K562 treated with DMSO at 1 percent for 12 hours (cell line): Measurements from ENCODE around the gene MRPL2. TPM values are rescaled to one million over a fixed set of nuclear protein-coding genes. Genes with fewer than 3 reads are reported as not detected.

Source experiments
- total RNA-seq: library from RNA; unstranded; fragments of 300-600 nt; gene quantifications from 2 replicates; pipeline ENCODE4 v1.2.3, GENCODE V29; 2022; ENCODE audit not compliant: insufficient read depth

MRPL2 gene
- 113 and 127 TPM in 2 replicates for total RNA-seq

DNA sequence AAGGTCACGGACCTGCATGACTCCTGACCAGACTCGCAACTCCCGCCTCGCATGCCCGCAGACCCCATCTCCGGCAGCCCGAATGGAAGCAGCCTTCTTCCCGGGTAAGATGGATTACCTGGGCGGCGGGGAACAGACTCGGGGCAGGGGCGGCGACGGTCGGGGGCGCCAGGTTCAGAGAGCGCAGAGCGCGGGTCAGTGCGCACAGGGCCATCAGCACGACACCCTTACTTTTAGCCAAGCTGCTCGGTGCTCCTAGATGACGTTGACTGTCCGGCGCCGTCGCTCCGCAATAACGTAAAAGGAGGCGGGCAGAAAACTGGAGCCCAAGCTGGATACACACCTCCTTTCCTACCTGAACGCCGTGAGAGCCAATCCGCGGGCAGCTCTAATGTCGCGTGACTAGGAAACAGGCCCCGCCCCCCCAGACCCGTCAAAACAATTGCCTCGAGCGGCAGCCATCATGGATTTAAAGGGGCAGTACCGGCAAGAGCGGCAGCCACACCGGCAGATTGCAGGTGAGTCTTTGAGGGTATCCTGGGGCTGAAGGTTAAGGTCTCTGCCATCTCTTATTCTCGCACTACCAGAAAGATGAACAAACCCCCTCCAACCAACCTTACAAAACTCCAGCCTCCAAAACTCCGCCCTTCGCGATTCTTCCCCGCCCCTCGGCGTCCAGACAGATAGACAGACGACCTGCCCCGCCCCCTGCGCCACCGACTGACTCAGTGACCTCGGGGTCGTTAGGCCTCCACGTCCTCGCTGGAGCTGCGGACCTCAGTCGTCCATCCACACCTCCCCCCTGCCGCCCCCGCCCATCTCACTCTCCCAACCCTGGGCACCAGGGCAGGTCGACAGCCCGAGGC lies at the start of gene MRPL2, which contains the start of gene KLC4:
TSS of gene MRPL2 (minus strand) at position 267 of the 866 bp plus-strand sequence. CDS start at position 214, 53 bp downstream.
TSS of gene KLC4 (plus strand) at position 464 of the 866 bp plus-strand sequence. CDS start 1,705 bp downstream, outside the sequence.

GRCh38 chr6:43075670-43076463 lies 16.6 kb upstream of the MRPL2 start, which contains the start of gene PTK7:
Gene PTK7, plus strand, starts transcription at chr6:43076314. Its CDS starts 175 bp downstream, at chr6:43076489.

DNA sequence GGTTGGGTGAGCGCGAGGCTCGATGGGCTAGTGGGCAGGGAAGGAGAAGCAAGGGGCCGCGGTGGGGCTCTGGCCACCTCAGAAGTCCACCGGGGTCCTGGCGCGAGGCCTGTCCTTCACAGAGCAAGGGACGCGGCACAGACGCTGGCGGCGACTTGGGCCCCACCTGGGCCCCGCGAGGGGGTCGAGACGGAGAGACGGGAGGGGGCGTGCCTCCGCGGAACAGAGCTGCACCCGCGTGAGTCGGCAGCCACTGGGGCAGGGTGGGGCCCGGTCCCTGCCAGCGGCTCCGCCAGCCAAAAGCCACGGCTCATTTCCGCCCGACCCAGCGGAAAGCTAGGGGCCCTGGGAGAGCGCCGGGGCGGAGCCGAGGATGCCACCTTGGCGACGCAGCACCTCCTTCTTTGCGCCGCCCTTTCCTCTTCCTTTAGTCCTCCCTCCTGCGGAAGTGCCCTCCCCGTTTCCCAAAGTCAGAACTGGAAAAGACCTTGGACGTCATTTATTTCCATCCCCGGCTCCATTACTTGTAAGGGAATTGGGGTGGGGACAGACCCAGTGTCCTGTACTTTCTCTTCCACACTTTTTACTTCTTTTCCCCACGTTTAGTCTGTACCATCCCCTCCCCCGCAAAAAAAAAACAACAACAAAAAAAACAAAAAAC lies 5.6 kb downstream of the MRPL2 start, which contains the start of gene CUL7:
TSS of gene CUL7 (minus strand) at position 307 of the 661 bp plus-strand sequence. CDS start 1,063 bp downstream, outside the sequence.

DNA sequence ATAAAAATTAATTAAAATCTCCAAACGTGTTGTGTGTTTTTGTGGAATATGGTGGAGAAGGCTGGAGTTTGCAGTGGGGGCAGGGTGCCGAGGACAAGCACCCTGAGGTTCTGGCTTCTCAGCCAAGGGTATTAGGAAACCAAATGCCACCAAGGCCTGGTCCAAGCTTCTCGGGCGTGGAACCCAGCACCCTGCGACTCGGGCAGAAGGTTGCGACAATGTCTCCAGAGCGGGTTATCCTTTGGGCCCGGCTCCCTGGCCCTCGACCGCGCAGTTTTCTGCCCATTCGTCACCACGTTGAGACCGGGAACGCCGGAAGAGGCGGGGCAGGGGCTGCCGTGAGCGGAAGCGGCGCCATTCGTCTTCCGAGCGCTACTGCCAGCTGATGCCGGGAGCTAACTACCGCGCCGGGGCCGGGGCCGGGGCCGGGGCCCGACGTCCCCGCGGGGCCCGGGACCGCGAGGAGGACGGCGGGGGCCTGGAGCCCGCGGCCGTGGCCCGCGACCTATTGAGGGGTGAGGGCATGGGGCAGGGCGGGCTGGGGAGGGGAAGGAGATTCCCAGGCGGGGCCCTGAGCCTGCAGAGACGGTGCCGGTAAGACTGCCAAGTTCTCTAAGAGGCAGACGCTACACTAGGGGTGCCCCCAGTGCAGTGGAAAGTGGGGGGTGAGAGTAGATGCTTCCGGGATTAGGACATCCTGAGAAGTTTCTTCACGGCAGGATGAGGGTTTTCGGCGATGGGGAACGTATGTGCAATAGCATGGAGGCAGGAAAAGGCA lies 37.8 kb downstream of the MRPL2 start, which contains the start of gene RRP36:
TSS of gene RRP36 (plus strand) at position 354 of the 778 bp plus-strand sequence. CDS start at position 386, 32 bp downstream.

DNA sequence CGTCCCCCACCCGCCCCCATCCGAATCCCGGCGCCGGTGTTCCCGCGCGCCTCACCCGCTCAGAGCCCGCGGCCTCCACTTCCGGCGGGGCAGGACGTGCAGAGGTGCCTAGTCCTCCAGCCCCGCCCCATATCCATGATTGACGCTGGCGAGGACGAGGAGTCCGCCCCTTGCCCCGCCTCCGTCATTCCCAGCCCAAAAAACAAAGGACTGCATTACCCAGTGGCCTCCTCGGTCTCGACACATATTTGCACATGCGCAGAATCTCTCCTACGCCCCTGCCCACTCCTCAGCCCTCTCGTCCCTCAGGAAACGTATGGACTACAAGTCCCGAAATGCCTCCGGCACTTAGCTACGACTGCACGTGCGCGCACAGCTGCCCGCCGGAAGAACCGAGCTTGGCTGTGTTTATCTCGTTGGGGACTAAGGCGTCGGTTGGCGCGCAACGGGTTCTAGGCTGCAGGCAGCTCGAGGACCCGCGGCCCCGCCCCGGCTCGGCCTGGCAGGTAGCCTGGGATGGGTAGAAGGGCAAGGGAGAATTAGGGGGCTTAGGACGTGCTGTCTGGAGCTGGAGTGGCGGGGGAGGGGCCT lies 45.3 kb downstream of the MRPL2 start, which contains the start of the genes KLHDC3 and MEA1:
TSS of gene KLHDC3 (plus strand) at position 407 of the 591 bp plus-strand sequence. CDS start 2,944 bp downstream, outside the sequence.
TSS of gene MEA1 (minus strand) at position 104 of the 591 bp plus-strand sequence. CDS start 133 bp downstream, outside the sequence.

Other genes with a start within 250 kb of the MRPL2 start
- 63.5 and 115 TPM in 2 replicates for gene RPL7L1, start 179.8 kb downstream of the MRPL2 start, total RNA-seq
- gene PTCRA, start 143.4 kb downstream of the MRPL2 start, total RNA-seq, result not detected in 2 replicates
- 26.2 and 29.2 TPM in 2 replicates for gene CNPY3, start 130.0 kb downstream of the MRPL2 start, total RNA-seq
- gene GNMT, start 98.7 kb downstream of the MRPL2 start, total RNA-seq, result not detected in 2 replicates
- 40.6 and 51.9 TPM in 2 replicates for gene PEX6, start 80.3 kb downstream of the MRPL2 start, total RNA-seq
- 28.8 and 63.1 TPM in 2 replicates for gene PPP2R5D, start 74.9 kb downstream of the MRPL2 start, total RNA-seq
- 103 and 123 TPM in 2 replicates for gene MEA1, start 45.5 kb downstream of the MRPL2 start, total RNA-seq
- 176 and 182 TPM in 2 replicates for gene KLHDC3, start 45.2 kb downstream of the MRPL2 start, total RNA-seq
- 89.7 and 118 TPM in 2 replicates for gene RRP36, start 37.8 kb downstream of the MRPL2 start, total RNA-seq
- gene CUL7, start 5.6 kb downstream of the MRPL2 start, total RNA-seq, result 19.4 and 31.7 TPM in 2 replicates
- 22.5 and 34.5 TPM in 2 replicates for gene KLC4, start 197 bp upstream of the MRPL2 start, total RNA-seq
- 9.1 and 16.9 TPM in 2 replicates for gene PTK7, start 16.9 kb upstream of the MRPL2 start, total RNA-seq
- gene SRF, start 111.8 kb upstream of the MRPL2 start, total RNA-seq, result 23.4 and 33.8 TPM in 2 replicates
- gene CUL9, start 122.8 kb upstream of the MRPL2 start, total RNA-seq, result 17.5 and 22.0 TPM in 2 replicates
- gene DNPH1, start 170.0 kb upstream of the MRPL2 start, total RNA-seq, result 185 and 274 TPM in 2 replicates
- gene TTBK1, start 184.0 kb upstream of the MRPL2 start, total RNA-seq, result not detected in 2 replicates
- not detected in 2 replicates for gene SLC22A7, start 238.8 kb upstream of the MRPL2 start, total RNA-seq
- gene CRIP3, start 249.4 kb upstream of the MRPL2 start, total RNA-seq, result 1.3 TPM in 1 of 2 replicates, not detected in the other